Suppressor macrophage treated with lipopolysaccharide for 1 hour (primary cell): Measurements from ENCODE around the gene DCAF7.
A peak's percentile ranks its signal among the peaks of the same experiment; 100 is the strongest.

Experiments
- DNase-seq, 3 donors: peaks; one replicate each; pipeline ENCODE4 v3.0.0-alpha.2; 2020 to 2022

Gene DCAF7

GRCh38 chr17:63544467-63545301 is 5.6 kb upstream of the DCAF7 start:
- DNase-seq, result no peak

DNA sequence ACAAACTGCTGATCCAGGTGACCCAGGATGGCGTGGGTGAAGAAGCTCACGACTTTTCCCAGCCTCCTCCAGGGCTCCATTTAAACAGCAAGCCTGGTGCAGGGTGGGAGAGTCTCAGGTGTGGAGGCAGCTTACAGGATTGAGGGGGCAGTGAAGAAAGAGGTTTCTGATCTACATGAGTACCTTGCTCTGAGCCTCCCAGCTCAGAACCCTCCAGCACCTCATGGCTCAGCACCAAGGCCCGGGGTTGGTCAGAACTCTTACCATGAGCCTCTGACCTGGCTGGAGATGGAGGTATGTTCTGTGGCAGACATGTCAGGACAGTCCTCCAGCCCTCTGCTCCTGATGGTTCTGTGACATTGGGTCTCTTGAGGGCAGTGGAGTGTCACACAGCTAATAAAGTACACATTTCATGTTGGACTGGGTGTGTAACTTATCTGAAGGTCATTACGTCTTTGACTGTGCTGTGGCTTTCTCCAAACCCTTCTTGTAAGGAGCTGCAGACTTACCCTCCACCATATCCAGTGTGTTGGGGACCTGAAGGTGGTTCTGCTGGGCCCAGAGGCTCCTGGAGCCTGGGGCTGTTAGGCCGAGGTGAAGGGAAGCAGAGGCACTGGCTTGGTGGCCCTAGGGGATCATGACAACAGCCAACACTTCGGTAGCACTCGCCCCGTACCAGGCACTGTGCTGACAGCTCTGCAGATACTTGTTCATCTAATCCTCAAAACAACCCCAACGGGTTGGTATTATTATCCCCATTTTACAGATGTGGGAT is 3.8 kb upstream of the DCAF7 start:
- DNase-seq, result no peak

DNA sequence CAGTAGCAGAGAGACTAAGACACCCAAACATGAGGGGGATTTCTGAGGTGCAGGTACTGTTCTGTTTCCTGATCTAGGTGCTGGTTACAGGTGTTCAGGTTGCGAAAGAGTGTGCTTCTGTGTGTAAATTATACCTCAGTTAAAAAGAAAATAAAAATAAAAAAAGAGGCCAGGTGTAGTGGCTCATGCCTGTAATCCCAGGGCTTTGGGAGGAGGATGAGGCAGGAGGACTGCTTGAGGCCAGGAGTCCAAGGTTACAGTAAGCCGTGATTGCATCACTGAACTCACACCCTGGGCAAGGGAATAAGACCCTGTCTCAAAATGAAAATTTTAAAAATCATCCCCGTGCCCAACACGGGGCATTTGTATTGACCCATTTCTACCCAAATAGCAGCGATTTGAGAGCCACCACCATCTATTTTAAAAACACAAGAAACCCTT is 3.2 kb upstream of the DCAF7 start:
- DNase-seq, result no peak

DNA sequence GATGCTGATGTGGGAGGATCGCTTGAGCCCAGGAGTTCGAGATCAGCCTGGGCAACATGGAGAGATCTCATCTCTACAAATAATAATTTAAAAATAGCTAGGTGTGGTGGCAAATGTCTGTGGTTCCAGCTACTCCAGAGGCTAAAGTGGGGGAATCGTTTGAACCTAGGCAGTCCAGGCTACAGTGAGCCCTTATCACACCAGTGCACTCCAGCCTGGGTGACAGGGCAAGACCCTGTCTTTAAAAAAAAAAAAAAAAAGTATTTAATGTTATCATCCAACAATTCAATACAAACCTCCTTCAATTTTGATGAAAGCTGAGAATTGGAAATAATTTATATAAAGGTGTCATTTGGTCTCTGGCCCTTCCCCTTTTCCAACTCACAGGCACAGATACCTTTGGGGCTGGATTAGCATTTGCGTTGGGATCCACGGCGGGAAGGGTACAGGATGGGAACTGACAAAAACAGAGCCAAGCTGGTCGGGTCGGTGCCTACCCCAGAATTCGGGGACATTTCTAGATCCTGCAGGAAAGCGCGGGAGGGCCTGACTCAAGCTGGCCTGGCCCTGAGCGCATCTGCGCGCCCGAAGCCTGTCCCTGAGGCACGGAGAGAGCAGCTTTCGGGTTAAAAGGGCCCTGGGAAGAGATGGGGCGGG is 860 bp upstream of the DCAF7 start:
- no peak for DNase-seq

GRCh38 chr17:63550817-63551639 is 751 bp downstream of the DCAF7 start:
- DNase-seq, result peak; percentile 30 to 40 (median 31)

DNA sequence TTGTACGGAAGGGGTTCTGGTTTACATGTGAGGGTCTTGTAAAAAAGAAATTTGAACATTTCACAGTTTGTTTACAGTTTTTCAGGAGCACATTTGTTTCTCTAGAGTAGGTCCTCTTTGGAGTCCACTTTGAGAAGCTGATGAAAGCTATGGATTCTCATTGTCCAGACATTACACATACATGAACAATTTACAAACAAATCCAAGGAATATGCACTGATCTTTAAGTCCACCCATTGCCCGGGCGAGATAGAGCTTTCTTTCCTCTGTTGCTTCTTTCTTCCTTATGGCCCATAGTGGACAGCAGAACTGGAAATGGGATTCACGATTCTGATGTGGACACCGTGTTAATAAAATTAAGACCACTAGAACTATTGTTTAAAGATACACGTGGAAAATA is 1.9 kb downstream of the DCAF7 start:
- DNase-seq, result no peak

DNA sequence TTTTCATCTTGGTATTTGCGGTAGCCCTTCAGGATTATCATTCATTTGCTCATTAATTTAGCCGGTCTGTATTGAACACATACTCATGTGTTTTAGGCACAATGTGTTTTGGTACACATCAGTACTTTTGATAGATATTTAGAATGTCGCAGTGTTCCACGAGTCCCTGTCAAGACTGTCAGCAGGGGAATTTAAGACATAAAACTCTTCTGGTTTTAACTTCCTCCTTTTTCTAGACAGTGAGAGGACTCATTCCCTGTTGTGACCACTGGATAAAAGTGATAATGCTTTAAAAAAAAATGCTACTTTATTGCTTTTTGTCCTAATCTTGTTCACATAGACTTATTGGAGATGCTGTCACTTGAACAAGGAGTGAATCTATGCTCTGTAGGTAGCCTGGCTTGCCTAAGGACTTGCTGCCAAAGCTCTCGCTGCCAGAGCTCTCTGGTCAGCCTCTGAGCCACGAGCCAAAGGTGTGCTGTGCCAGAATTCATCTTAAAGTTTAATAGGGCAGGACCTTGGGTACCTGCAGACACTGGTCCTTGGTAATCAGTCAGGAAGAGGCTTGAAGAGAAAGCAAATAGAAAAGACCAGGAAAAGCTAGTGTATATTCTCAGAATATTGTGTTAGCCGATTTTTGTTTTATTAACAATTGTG is 5.4 kb downstream of the DCAF7 start:
- DNase-seq, result peak; percentile 28 to 54 (median 47)

DNA sequence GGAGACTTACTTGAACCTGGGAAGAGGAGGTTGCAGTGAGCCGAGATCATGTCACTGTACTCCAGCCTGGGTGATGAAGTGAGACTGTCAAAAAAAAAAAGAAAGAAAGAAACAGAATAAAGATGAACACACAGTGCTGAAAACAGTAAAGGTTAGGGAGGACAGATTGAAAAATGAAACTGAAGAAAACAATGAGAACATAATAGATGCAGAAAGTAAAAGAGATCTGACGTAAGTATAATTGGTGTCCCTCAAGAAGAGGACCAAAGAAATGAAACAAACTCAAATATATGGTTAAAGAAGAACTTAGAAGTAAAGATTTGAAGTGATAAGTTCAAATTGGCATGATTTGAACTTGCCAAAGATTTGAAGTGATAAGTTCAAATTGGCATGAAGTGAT is 7.1 kb downstream of the DCAF7 start:
- no peak for DNase-seq

DNA sequence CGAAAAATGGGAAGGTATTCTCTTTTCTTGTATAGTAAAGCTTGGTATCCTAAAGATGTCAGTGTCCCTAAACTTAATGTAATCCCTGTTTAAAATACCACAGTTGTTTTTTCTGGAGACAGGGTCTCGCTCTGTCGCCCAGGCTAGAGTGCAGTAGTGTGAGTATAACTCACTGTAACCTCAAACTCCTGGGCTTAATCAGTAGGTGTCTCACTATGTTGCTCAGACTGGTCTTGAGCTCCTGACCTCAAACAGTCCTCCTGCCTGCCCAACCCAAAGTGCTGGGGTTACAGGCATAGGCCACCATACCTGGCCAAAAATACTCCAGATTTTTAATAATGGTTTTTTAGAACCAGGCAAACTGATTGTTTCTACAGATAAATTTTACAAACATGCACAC is 8.2 kb downstream of the DCAF7 start:
- DNase-seq, result no peak

GRCh38 chr17:63561819-63562218 is 11.5 kb downstream of the DCAF7 start:
- no peak for DNase-seq

- no peak for DNase-seq
These were observed 13.1 kb downstream of the DCAF7 start for GRCh38 chr17:63563339-63563738.

DNA sequence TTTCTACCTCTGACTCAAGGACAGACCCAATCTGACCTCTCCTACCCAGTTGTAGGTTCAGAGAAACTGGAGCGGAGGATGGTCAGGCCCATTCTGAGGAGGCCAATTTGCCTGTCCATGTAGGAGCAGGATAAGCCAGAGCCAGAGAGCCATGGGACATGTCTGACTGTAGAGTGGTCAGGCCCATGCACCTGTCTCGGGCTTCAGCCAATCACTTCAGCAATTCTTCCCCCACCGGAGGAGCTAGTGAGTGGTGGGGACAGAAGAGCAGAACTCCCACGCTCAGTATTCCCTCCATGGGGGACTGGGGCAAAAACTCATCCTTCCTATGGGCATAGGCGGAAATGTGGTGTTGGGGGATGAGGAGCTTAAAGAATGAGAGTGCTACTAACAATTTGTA is 14.3 kb downstream of the DCAF7 start:
- DNase-seq, result no peak

- no peak for DNase-seq
These were observed 17.0 kb downstream of the DCAF7 start for GRCh38 chr17:63567229-63567628.

DNA sequence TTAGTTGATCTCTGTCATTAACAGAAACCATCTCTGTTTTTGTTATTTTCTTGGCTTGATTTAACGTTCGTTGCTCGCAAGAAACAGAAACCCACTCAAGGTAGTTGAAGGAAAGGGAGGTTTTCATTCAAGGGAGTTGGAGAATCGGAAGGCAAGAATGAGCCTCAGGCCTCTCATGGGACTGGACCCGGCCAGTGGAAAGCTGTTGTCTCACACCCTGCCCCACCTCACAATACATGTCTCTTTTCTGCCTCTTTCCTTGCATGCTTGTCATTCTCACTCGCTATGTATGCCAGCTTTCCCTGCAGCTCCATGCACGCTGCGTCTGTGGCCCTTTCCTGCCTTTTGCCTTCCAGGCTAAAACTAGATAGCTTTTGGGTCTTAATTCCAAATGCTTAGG is 18.3 kb downstream of the DCAF7 start:
- no peak for DNase-seq

DNA sequence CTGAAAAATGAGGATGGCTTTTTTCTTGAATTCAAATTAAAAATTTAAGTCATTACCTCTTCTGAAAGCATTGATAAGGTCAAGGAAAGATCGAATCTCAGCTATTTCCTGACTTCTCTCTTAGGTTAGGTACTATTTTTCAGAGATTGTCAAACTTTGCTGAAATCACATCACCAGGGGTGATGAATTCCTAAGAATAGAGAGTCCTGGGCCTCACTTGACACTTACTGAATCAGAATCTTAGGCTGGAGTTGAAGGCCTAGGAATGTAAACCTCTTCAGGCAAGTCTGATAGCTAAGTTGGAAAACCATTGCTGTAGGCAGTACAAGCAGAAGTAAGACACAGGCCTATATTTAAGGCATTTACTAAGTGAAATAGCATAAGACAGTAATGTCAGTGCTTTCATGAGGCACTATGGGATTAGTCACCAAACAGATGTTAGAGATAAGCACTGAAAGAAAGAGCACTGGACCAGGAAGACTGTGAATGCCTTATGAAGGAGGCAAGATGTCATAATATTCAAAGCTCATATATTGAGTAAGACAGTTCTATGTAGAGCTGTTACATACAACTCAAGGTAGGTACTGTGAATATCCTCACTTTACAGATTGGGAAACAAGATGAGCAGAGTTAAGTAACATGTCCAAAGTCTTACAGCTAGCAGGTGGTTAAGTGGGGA is 21.5 kb downstream of the DCAF7 start:
- DNase-seq, result peak in 2 of 3 donors; percentile 5 to 28

- DNase-seq, result peak in 1 of 3 donors; percentile 13
These were observed 23.4 kb downstream of the DCAF7 start for GRCh38 chr17:63573634-63574033.

GRCh38 chr17:63578027-63578768 is 27.9 kb downstream of the DCAF7 start:
- DNase-seq, result no peak

GRCh38 chr17:63578769-63579111 is 28.5 kb downstream of the DCAF7 start:
- DNase-seq, result no peak

DNA sequence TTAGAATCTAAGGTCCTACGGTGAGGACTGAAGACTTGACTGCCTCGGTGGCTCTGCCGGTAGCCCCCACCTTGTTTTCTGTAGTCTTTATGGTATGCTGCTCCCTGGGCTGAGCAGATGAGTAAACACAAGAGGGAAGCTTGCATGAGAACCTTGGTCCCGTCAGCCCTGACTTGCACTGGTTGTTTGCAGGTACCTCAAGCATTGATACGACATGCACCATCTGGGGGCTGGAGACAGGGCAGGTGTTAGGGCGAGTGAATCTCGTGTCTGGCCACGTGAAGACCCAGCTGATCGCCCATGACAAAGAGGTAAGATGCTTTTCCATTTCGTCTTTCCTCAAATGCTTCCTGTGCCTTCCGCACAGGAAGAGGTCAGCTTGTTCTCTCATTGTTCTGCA is 29.4 kb downstream of the DCAF7 start:
- DNase-seq, result no peak

- no peak for DNase-seq
These were observed 37.5 kb downstream of the DCAF7 start for GRCh38 chr17:63587770-63588169.

DNA sequence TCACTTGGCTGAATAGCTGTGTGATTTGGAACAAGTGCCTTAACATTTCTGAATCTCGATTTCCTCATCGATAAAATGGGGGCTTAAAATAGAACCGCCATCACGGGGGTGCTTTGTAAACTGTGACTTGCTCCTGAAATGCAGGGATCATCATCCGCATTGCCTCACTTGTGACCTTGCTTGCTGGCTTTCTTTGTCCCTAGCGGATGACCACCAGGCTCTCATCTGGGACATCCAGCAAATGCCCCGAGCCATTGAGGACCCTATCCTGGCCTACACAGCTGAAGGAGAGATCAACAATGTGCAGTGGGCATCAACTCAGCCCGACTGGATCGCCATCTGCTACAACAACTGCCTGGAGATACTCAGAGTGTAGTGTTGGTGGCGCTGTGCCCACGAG is 38.5 kb downstream of the DCAF7 start:
- no peak for DNase-seq
